ENCODE measurements around the gene SPSB1. TPM values are rescaled to one million over a fixed set of nuclear protein-coding genes. Genes with fewer than 3 reads are reported as not detected.

Gene SPSB1
- total RNA-seq, 1 experiment from 2014 or later = 18.2 TPM

GRCh38 chr1:9313576-9313975 lies 20.9 kb downstream of the SPSB1 start:
- ChIA-PET POLR2A (interaction anchor here (0.5 kb wide), 1 partner anchor 100 kb away, joined by 3 read pairs; no protein-coding TSS in a partner anchor), CTCF (no interaction called here)
- intact Hi-C loops (cut with micrococcal nuclease; ENCODE audit: unreplicated experiment) = no loop called here
- H3K27me3 ChIP-seq (replicated peaks; ENCODE audit: control insufficient read depth, insufficient read depth, low read length) = no peaks in the 10 kb centered on the region
- Mint-ChIP-seq H3K4me1 (ENCODE audit: low read depth, unreplicated experiment) (no peaks in the 10 kb centered on the region), H3K27ac (ENCODE audit: unreplicated experiment) (no peak overlapping the region), H3K4me3 (ENCODE audit: unreplicated experiment) (no peak overlapping the region), H3K27me3 (ENCODE audit: insufficient read depth, unreplicated experiment) (no peaks in the 10 kb centered on the region), H3K9me3 (ENCODE audit: unreplicated experiment) (no peaks in the 10 kb centered on the region), H3K36me3 (ENCODE audit: insufficient read depth, unreplicated experiment) (no peaks in the 10 kb centered on the region)
- H3K9me3 ChIP-seq = no peaks in the 10 kb centered on the region
- H3K4me3 ChIP-seq (ENCODE audit: low read depth, low read length) = no peak overlapping the region
- no peak for TF ChIP-seq CTCF (IDR thresholded peaks at IDR 0.05; ENCODE audit: insufficient read depth in 1 of 2, low read depth in 1 of 2, low read length in 1 of 2, severe bottlenecking in 1 of 2, unreplicated experiment in 1 of 2)
- BruUV-seq (replicated peaks) = no TSS peak
- H3K4me1 ChIP-seq = peaks cover 7% of the 10 kb centered on the region; the same call in 1 of the 2 replicates
- DNase-seq = no peak
- no peaks in the 10 kb centered on the region for H3K36me3 ChIP-seq (ENCODE audit: control insufficient read depth, insufficient read depth, low read length)

GRCh38 chr1:9314111-9314510 lies 21.4 kb downstream of the SPSB1 start:
- H3K36me3 Mint-ChIP-seq (ENCODE audit: insufficient read depth, unreplicated experiment) = no peaks in the 10 kb centered on the region
- no peak overlapping the region for H3K4me3 Mint-ChIP-seq (ENCODE audit: unreplicated experiment)
- Histone ChIP-seq H3K36me3 (ENCODE audit: control insufficient read depth, insufficient read depth, low read length) (no peaks in the 10 kb centered on the region), H3K4me1 (peaks cover 7% of the 10 kb centered on the region; the same call in 1 of the 2 replicates), H3K27me3 (replicated peaks; ENCODE audit: control insufficient read depth, insufficient read depth, low read length) (no peaks in the 10 kb centered on the region), H3K4me3 (ENCODE audit: low read depth, low read length) (no peak overlapping the region), H3K9me3 (no peaks in the 10 kb centered on the region)
- H3K4me1 Mint-ChIP-seq (ENCODE audit: low read depth, unreplicated experiment) = no peaks in the 10 kb centered on the region
- no peak for TF ChIP-seq CTCF (IDR thresholded peaks at IDR 0.05; ENCODE audit: insufficient read depth in 1 of 2, low read depth in 1 of 2, low read length in 1 of 2, severe bottlenecking in 1 of 2, unreplicated experiment in 1 of 2)
- H3K9me3 Mint-ChIP-seq (ENCODE audit: unreplicated experiment) = no peaks in the 10 kb centered on the region
- DNase-seq = no peak
- no peak overlapping the region for H3K27ac Mint-ChIP-seq (ENCODE audit: unreplicated experiment)
- BruUV-seq (replicated peaks) = no TSS peak
- intact Hi-C loops (cut with micrococcal nuclease; ENCODE audit: unreplicated experiment) = no loop called here
- POLR2A ChIA-PET = interaction anchor here (0.5 kb wide), 1 partner anchor 100 kb away, joined by 3 read pairs; no protein-coding TSS in a partner anchor
- no peaks in the 10 kb centered on the region for H3K27me3 Mint-ChIP-seq (ENCODE audit: insufficient read depth, unreplicated experiment)
- CTCF ChIA-PET = no interaction called here

GRCh38 chr1:9314711-9315379 lies 22.2 kb downstream of the SPSB1 start:
- H3K36me3 Mint-ChIP-seq (ENCODE audit: insufficient read depth, unreplicated experiment) = no peaks in the 10 kb centered on the region
- H3K27ac Mint-ChIP-seq (ENCODE audit: unreplicated experiment) = no peak overlapping the region
- POLR2A ChIA-PET = no interaction called here
- no peaks in the 10 kb centered on the region for H3K27me3 Mint-ChIP-seq (ENCODE audit: insufficient read depth, unreplicated experiment)
- no peaks in the 10 kb centered on the region for H3K4me1 Mint-ChIP-seq (ENCODE audit: low read depth, unreplicated experiment)
- DNase-seq = no peak
- Histone ChIP-seq H3K4me1 (peaks cover 7% of the 10 kb centered on the region; the same call in 1 of the 2 replicates), H3K27me3 (replicated peaks; ENCODE audit: control insufficient read depth, insufficient read depth, low read length) (no peaks in the 10 kb centered on the region), H3K36me3 (ENCODE audit: control insufficient read depth, insufficient read depth, low read length) (no peaks in the 10 kb centered on the region), H3K9me3 (no peaks in the 10 kb centered on the region), H3K4me3 (ENCODE audit: low read depth, low read length) (no peak overlapping the region)
- no peaks in the 10 kb centered on the region for H3K9me3 Mint-ChIP-seq (ENCODE audit: unreplicated experiment)
- no TSS peak for BruUV-seq (replicated peaks)
- CTCF ChIA-PET = no interaction called here
- TF ChIP-seq CTCF (IDR thresholded peaks at IDR 0.05; ENCODE audit: insufficient read depth in 1 of 2, low read depth in 1 of 2, low read length in 1 of 2, severe bottlenecking in 1 of 2, unreplicated experiment in 1 of 2) = no peak
- no peak overlapping the region for H3K4me3 Mint-ChIP-seq (ENCODE audit: unreplicated experiment)
- intact Hi-C loops (cut with micrococcal nuclease; ENCODE audit: unreplicated experiment) = no loop called here

Data from Caco-2 (cell line).